IMR-90 (cell line): ENCODE measurements around the gene NYAP1. TPM values are rescaled to one million over a fixed set of nuclear protein-coding genes. Genes with fewer than 3 reads are reported as not detected.

Experiments
- ATAC-seq: fragments of 200-7000 bp; cut with Tn5 transposase; 2 replicates; pipeline ENCODE4 v1.9.1; 2020; ENCODE audit warnings: low read depth, mild to moderate bottlenecking, moderate library complexity
- BruUV-seq: library from RNA; stranded (reverse); fragments of 400-500 nt; replicated peaks from 2 replicates; lab custom pipeline; 2021; lab: Mats Ljungman, UMichigan
- CTCF ChIA-PET: fragments of 300-600 bp; formaldehyde crosslinking; extraction: SDS; loops from one replicate; lab custom pipeline; 2021; ENCODE audit warnings: antibody characterized with exemption; lab: Yijun Ruan, JAX
- POLR2A ChIA-PET: fragments of 300-600 bp; sonication (Branson Sonifier 250); formaldehyde crosslinking; loops from one replicate; lab custom pipeline; 2022; ENCODE audit warnings: antibody characterized with exemption; ENCODE audit not compliant: unreplicated experiment; lab: Charles Lee
- DNase-seq: peaks from one replicate; pipeline ENCODE4 v3.0.0; 2013
- H2AFZ ChIP-seq: replicated peaks from 2 replicates; pipeline ENCODE3; 2013; ENCODE audit warnings: low read length, mild to moderate bottlenecking; ENCODE audit not compliant: poor library complexity
- H2AK5ac ChIP-seq: 2 replicates; pipeline ENCODE4 v1.6.1; 2013; ENCODE audit warnings: low read depth, low read length, inconsistent platforms
- H2AK9ac ChIP-seq: replicated peaks from 2 replicates; pipeline ENCODE3; 2013; ENCODE audit warnings: mild to moderate bottlenecking, low read depth, low read length, moderate library complexity; ENCODE audit not compliant: poor library complexity
- H2BK120ac ChIP-seq: 2 replicates; pipeline ENCODE4 v1.6.1; 2013; ENCODE audit warnings: low read depth, low read length, inconsistent platforms
- H2BK15ac ChIP-seq: 3 replicates; pipeline ENCODE4 v1.6.1; 2013; ENCODE audit warnings: low read depth, low read length, inconsistent platforms
- H2BK20ac ChIP-seq: 2 replicates; pipeline ENCODE4 v1.6.1; 2013; ENCODE audit warnings: low read depth, mild to moderate bottlenecking, inconsistent platforms, low read length, moderate library complexity
- H2BK5ac ChIP-seq: 2 replicates; pipeline ENCODE4 v1.6.1; 2013; ENCODE audit warnings: mild to moderate bottlenecking, low read depth, low read length, inconsistent platforms; ENCODE audit not compliant: poor library complexity, severe bottlenecking
- H3K14ac ChIP-seq: replicated peaks from 2 replicates; pipeline ENCODE4 v1.6.1; 2013; ENCODE audit warnings: low read depth, low read length, inconsistent platforms
- H3K18ac ChIP-seq: 2 replicates; pipeline ENCODE4 v1.6.1; 2013; ENCODE audit warnings: low read depth, low read length, control low read depth
- H3K23ac ChIP-seq: 2 replicates; pipeline ENCODE4 v1.6.1; 2013; ENCODE audit warnings: low read depth, low read length, inconsistent platforms
- H3K27ac ChIP-seq: 2 replicates; pipeline ENCODE4 v1.5.1; 2013; ENCODE audit warnings: mild to moderate bottlenecking, control low read depth, low read length; ENCODE audit not compliant: insufficient read depth
- H3K27me3 ChIP-seq: 2 replicates; pipeline ENCODE4 v1.6.1; 2013; ENCODE audit warnings: low read length; ENCODE audit not compliant: control insufficient read depth, insufficient read depth
- H3K36me3 ChIP-seq: 2 replicates; pipeline ENCODE4 v1.6.1; 2013; ENCODE audit warnings: low read length, mixed read lengths; ENCODE audit not compliant: control insufficient read depth, insufficient read depth
- H3K4ac ChIP-seq: 2 replicates; pipeline ENCODE4 v1.6.1; 2013; ENCODE audit warnings: low read depth, low read length, inconsistent platforms
- H3K4me1 ChIP-seq: 2 replicates; pipeline ENCODE4 v1.6.1; 2013; ENCODE audit warnings: low read length, mixed read lengths; ENCODE audit not compliant: control insufficient read depth, insufficient read depth
- H3K4me2 ChIP-seq: 2 replicates; pipeline ENCODE4 v1.6.1; 2013; ENCODE audit warnings: low read depth, mild to moderate bottlenecking, control low read depth, low read length, moderate library complexity
- H3K4me3 ChIP-seq: 2 replicates; pipeline ENCODE4 v1.5.1; 2013; ENCODE audit warnings: low read depth, mild to moderate bottlenecking, control low read depth, low read length, moderate library complexity; ENCODE audit not compliant: insufficient read depth
- H3K56ac ChIP-seq: 2 replicates; pipeline ENCODE4 v1.6.1; 2013; ENCODE audit warnings: low read length, inconsistent platforms; ENCODE audit not compliant: insufficient read depth; ENCODE audit errors: extremely low read depth
- H3K79me1 ChIP-seq, 2 experiments: 2 replicates each; pipeline ENCODE4 v1.6.1; 2013; ENCODE audit warnings: low read length in 2 of 2, inconsistent platforms in 1 of 2, low read depth in 1 of 2
- H3K9ac ChIP-seq: 2 replicates; pipeline ENCODE4 v1.6.1; 2013; ENCODE audit warnings: low read depth, low read length, control low read depth
- H3K9me1 ChIP-seq: 2 replicates; pipeline ENCODE4 v1.6.1; 2013; ENCODE audit warnings: low read length, inconsistent platforms; ENCODE audit not compliant: insufficient read depth
- H3K9me3 ChIP-seq: 2 replicates; pipeline ENCODE4 v1.6.1; 2013; ENCODE audit warnings: low read length; ENCODE audit not compliant: control insufficient read depth, insufficient read depth
- H4K20me1 ChIP-seq: 2 replicates; pipeline ENCODE4 v1.6.1; 2013; ENCODE audit warnings: low read length, inconsistent platforms; ENCODE audit not compliant: insufficient read depth
- H4K5ac ChIP-seq: 2 replicates; pipeline ENCODE4 v1.6.1; 2013; ENCODE audit warnings: mild to moderate bottlenecking, low read depth, low read length, control low read depth
- H4K8ac ChIP-seq, 2 experiments: 2 replicates each; pipeline ENCODE4 v1.6.1; 2013; ENCODE audit warnings: low read depth in 2 of 2, low read length in 2 of 2, control low read depth in 1 of 2, inconsistent platforms in 1 of 2
- H4K91ac ChIP-seq: 2 replicates; pipeline ENCODE4 v1.6.1; 2013; ENCODE audit warnings: low read depth, low read length, inconsistent platforms; ENCODE audit not compliant: insufficient read depth
- FOS ChIP-seq: fragments of 150-350 bp; IDR thresholded peaks from 2 replicates; pipeline ENCODE4 v1.6.1; 2016; ENCODE audit warnings: low read depth, low read length
- MAZ ChIP-seq: IDR thresholded peaks from 2 replicates; pipeline ENCODE4 v1.6.1; 2012; ENCODE audit warnings: low read depth, mild to moderate bottlenecking, low read length, improper control_type of control experiment, moderate library complexity, borderline replicate concordance
- RAD21 ChIP-seq: IDR thresholded peaks from 2 replicates; pipeline ENCODE4 v1.6.1; 2012; ENCODE audit warnings: low read length, improper control_type of control experiment
- SMC3 ChIP-seq: fragments of 150-350 bp; IDR thresholded peaks from 2 replicates; pipeline ENCODE4 v1.6.1; 2016; ENCODE audit warnings: low read depth, mild to moderate bottlenecking, antibody characterized with exemption, low read length, moderate library complexity
- WGBS, 2 experiments: methylation state at CpG; one replicate each; pipeline versions ENCODE4 v1.1.5 to v1.1.7; 2013; ENCODE audit warnings: missing lambda C conversion rate in 2 of 2; ENCODE audit not compliant: insufficient read length in 1 of 2; ENCODE audit errors: extremely low coverage in 2 of 2; 5-methylcytosine and 5-hydroxymethylcytosine counted together
- dilution Hi-C: fragments of 300-500 bp; cut with HindIII; formaldehyde crosslinking; loops from one replicate; pipeline ENCODE4 v1.14.3; 2018; ENCODE audit warnings: low sequenced_read_pairs; ENCODE audit not compliant: unreplicated experiment
- in situ Hi-C: fragments of 300-500 bp; cut with MboI; formaldehyde crosslinking; loops from 3 replicates; pipeline ENCODE4 v1.14.3; 2019; ENCODE audit warnings: low sequenced_read_pairs, inconsistent platforms, mixed read lengths
- intact Hi-C: fragments of 100-400 bp; cut with micrococcal nuclease; formaldehyde crosslinking; loops from 2 replicates; pipeline ENCODE4 v1.10.0; 2022
- polyA plus RNA-seq, 3 experiments: library from polyadenylated mRNA; depleted of rRNA; stranded (reverse); fragments of >200 nt; gene quantifications; 2 replicates each; pipeline ENCODE4 v1.2.3, GENCODE V29; 2012; ENCODE audit warnings: low replicate concordance in 1 of 3
- total RNA-seq: library from RNA; depleted of rRNA; stranded (reverse); fragments of >200 nt; gene quantifications from 2 replicates; pipeline ENCODE4 v1.2.3, GENCODE V29; 2012
- TF ChIP-seq, protein P1 (sequence below): conservative IDR thresholded peaks from 2 replicates; pipeline ENCODE4 v1.5.1; 2012; ENCODE audit warnings: mild to moderate bottlenecking, low read depth, low read length, improper control_type of control experiment

The NYAP1 gene
- total and polyA plus RNA-seq, 2 of the 4 experiments (the other 2 are of a cell fraction) = 0.18 to 1.3 TPM

DNA sequence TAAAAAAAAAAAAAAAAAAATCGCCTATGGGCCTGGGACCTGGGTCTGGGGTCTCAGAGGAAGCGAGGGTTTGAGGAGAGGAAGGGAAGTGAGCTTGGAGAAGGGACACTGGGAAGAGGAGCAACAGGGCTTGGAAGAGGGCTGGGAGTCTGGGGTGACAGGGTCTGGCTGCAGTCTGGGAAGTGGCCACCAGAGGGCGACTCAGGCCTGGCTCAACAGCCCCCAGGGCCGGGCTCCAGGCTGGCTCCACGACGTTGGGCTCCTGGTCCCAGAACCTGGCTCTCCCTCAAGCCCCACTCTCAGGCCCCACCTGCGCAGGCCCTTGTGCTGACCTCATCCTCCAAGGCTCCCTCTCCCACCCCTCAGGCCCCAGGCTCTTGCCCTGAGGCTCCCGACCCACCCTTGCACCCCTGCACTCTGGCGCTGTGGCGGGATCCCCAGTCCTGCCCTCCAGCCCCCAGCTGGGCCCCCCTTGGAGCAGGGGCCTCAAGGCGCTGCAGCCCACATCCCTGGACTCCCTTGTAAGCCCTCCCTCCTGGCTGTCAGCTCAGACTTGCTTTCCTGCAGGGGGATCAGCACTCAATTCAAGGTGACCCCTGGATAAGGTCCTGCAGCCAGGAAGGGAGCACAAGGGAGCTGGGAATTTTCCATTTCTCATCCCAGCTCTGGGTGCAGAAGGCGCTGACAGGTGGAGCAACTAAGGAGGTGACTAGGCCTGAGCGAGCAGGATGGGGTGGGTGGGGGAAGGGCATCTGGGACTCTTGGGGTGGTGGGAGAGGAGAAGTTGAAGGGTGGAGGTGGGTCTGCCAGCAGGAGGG, 14.3 kb upstream of the NYAP1 start:
- Histone ChIP-seq H3K9me1 (peaks cover under 1% of the 10 kb centered on the region; the same call in 1 of the 2 replicates), H3K27ac (no peak overlapping the region), H3K18ac (no peak overlapping the region), H3K27me3 (no peaks in the 10 kb centered on the region), H2BK120ac (no peak overlapping the region), H2AK5ac (no peak overlapping the region), H3K14ac (no peak overlapping the region), H2BK15ac (no peak overlapping the region), H3K4ac (no peak overlapping the region), H3K4me2 (no peak overlapping the region), H3K36me3 (peaks cover 43% of the 10 kb centered on the region; the same call in 1 of the 2 replicates), H4K91ac (no peak overlapping the region), H2BK5ac (no peak overlapping the region), H4K5ac (no peak overlapping the region), H4K20me1 (peaks cover 14% of the 10 kb centered on the region), H3K9ac (no peak overlapping the region), H3K4me3 (no peak overlapping the region), H3K56ac (no peak overlapping the region), H2AFZ (no peak overlapping the region), H3K79me1 (peaks cover 10 to 33% of the 10 kb centered on the region in 2 experiments; a peak in 3 of 4 replicates), H2BK20ac (no peak overlapping the region), H2AK9ac (no peak overlapping the region), H4K8ac (no peak overlapping the region), H3K9me3 (no peaks in the 10 kb centered on the region), H3K4me1 (peaks cover 7% of the 10 kb centered on the region), H3K23ac (no peak overlapping the region)
- ChIA-PET CTCF (interaction anchor here (0.6 to 1.9 kb wide), 3 partner anchors 13 to 114 kb away, joined by 3 to 5 read pairs (median 4); no protein-coding TSS in a partner anchor), POLR2A (interaction anchor here (0.7 kb wide), 1 partner anchor 119 kb away, joined by 18 read pairs; no protein-coding TSS in a partner anchor)
- in situ Hi-C loops (loop anchor here (5.0 to 25.0 kb wide), 4 partner anchors 93 to 393 kb away; partner anchors contain the start of genes GIGYF1, GNB2, SLC12A9 and TRIP6), intact Hi-C loops (loop anchor here (1.0 to 2.0 kb wide), 2 partner anchors 90 to 221 kb away; no protein-coding TSS in a partner anchor), dilution Hi-C loops (no loop called here)
- BruUV-seq = no TSS peak
- 18% methylated on average over 6 of the region's 13 CpGs; no CpG with 5 or more reads in 1 of the 2 experiments for WGBS, 2 experiments
- DNase-seq (peak; percentile 64), ATAC-seq (peak; percentile 82)
- TF ChIP-seq, protein P1, sequence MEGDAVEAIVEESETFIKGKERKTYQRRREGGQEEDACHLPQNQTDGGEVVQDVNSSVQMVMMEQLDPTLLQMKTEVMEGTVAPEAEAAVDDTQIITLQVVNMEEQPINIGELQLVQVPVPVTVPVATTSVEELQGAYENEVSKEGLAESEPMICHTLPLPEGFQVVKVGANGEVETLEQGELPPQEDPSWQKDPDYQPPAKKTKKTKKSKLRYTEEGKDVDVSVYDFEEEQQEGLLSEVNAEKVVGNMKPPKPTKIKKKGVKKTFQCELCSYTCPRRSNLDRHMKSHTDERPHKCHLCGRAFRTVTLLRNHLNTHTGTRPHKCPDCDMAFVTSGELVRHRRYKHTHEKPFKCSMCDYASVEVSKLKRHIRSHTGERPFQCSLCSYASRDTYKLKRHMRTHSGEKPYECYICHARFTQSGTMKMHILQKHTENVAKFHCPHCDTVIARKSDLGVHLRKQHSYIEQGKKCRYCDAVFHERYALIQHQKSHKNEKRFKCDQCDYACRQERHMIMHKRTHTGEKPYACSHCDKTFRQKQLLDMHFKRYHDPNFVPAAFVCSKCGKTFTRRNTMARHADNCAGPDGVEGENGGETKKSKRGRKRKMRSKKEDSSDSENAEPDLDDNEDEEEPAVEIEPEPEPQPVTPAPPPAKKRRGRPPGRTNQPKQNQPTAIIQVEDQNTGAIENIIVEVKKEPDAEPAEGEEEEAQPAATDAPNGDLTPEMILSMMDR = peak; percentile 96
- TF ChIP-seq FOS (no peak), MAZ (peak; percentile 45; the same call in 1 of the 2 replicates), RAD21 (peak; percentile 96), SMC3 (peak; percentile 92)
